KMS-11 (cell line): ENCODE results near the gene SMARCAD1.

Experiments
- H2AFZ ChIP-seq: fragments of 200-600 bp; sonication (generic); 2 replicates; pipeline ENCODE4 v1.6.1; 2016; ENCODE audit warnings: antibody characterized with exemption, mixed run types, low read depth
- H3K27ac ChIP-seq: fragments of 200-600 bp; sonication (generic); 2 replicates; pipeline ENCODE4 v1.6.1; 2016; ENCODE audit warnings: mild to moderate bottlenecking, mixed run types
- H3K27me3 ChIP-seq: fragments of 200-600 bp; sonication (generic); 2 replicates; pipeline ENCODE4 v1.6.1; 2017; ENCODE audit warnings: mild to moderate bottlenecking, low read depth, mixed run types, moderate library complexity; ENCODE audit not compliant: insufficient read depth
- H3K36me3 ChIP-seq: fragments of 200-600 bp; sonication (generic); 2 replicates; pipeline ENCODE4 v1.6.1; 2017; ENCODE audit warnings: mild to moderate bottlenecking, mixed run types; ENCODE audit not compliant: insufficient read depth
- H3K4me1 ChIP-seq: fragments of 200-600 bp; sonication (generic); 2 replicates; pipeline ENCODE4 v1.6.1; 2016; ENCODE audit warnings: mild to moderate bottlenecking, low read depth, mixed run types; ENCODE audit not compliant: poor library complexity, severe bottlenecking
- H3K4me2 ChIP-seq: fragments of 200-600 bp; sonication (generic); 2 replicates; pipeline ENCODE4 v1.7.0; 2016; ENCODE audit warnings: mild to moderate bottlenecking, mixed run types
- H3K4me3 ChIP-seq: fragments of 200-600 bp; sonication (generic); IDR thresholded peaks from 2 replicates; pipeline ENCODE4 v1.6.1; 2017; ENCODE audit warnings: low read depth, low read length, mixed read lengths; ENCODE audit not compliant: insufficient read depth
- H3K79me2 ChIP-seq: fragments of 200-600 bp; sonication (generic); 2 replicates; pipeline ENCODE4 v1.6.1; 2016; ENCODE audit warnings: low read depth, mixed run types; ENCODE audit not compliant: insufficient read depth
- H3K9ac ChIP-seq: fragments of 200-600 bp; sonication (generic); 2 replicates; pipeline ENCODE4 v1.6.1; 2016; ENCODE audit warnings: mild to moderate bottlenecking, mixed run types
- H4K20me1 ChIP-seq: fragments of 200-600 bp; sonication (generic); 2 replicates; pipeline ENCODE4 v1.6.1; 2016; ENCODE audit warnings: mild to moderate bottlenecking, mixed run types; ENCODE audit not compliant: insufficient read depth
- CTCF ChIP-seq: fragments of 200-600 bp; sonication (generic); conservative IDR thresholded peaks from 2 replicates; pipeline ENCODE4 v1.6.1; 2017; ENCODE audit warnings: low read depth, mild to moderate bottlenecking, antibody characterized with exemption, low read length, moderate library complexity, mixed read lengths

SMARCAD1 gene

GRCh38 chr4:94207469-94208224, at the start of gene SMARCAD1:
TSS of gene SMARCAD1 (plus strand) at chr4:94207865. CDS start at chr4:94208395, 530 bp downstream.
- TF ChIP-seq CTCF: no peak
- Histone ChIP-seq H3K4me2 (peak within 1 kb of the TSS; percentile 91), H3K36me3 (no peaks in the 10 kb centered on the region; the same call in 1 of the 2 replicates), H3K9ac (peak within 1 kb of the TSS; percentile 94), H2AFZ (peak within 1 kb of the TSS; percentile 90), H3K4me1 (peaks cover 21% of the 10 kb centered on the region), H3K27ac (peak within 1 kb of the TSS; percentile 87), H3K4me3 (no peak within 1 kb of the TSS), H3K79me2 (peaks cover 20% of the 10 kb centered on the region; the same call in 1 of the 2 replicates), H3K27me3 (no peaks in the 10 kb centered on the region), H4K20me1 (no peaks in the 10 kb centered on the region)

GRCh38 chr4:94158883-94159282, 48.8 kb upstream of the SMARCAD1 start:
- H3K4me1 ChIP-seq: no peaks in the 10 kb centered on the region
- no peak overlapping the region for H3K27ac ChIP-seq
- no peak overlapping the region for H3K4me3 ChIP-seq
- no peak for TF ChIP-seq CTCF
- no peak overlapping the region for H3K4me2 ChIP-seq
- H3K27me3 ChIP-seq: no peaks in the 10 kb centered on the region
- H3K79me2 ChIP-seq: no peaks in the 10 kb centered on the region
- no peak overlapping the region for H2AFZ ChIP-seq
- no peaks in the 10 kb centered on the region for H3K36me3 ChIP-seq
- H3K9ac ChIP-seq: no peak overlapping the region
- H4K20me1 ChIP-seq: no peaks in the 10 kb centered on the region

GRCh38 chr4:94159790-94160189, 47.9 kb upstream of the SMARCAD1 start:
- H3K4me1 ChIP-seq: no peaks in the 10 kb centered on the region

GRCh38 chr4:94160774-94161173, 46.9 kb upstream of the SMARCAD1 start:
- TF ChIP-seq CTCF: no peak

More at GRCh38 chr4:94159790-94160189, 47.9 kb upstream of the SMARCAD1 start:
- Histone ChIP-seq H3K4me2 (no peak overlapping the region), H3K9ac (no peak overlapping the region), H2AFZ (no peak overlapping the region), H3K27me3 (no peaks in the 10 kb centered on the region), H3K27ac (no peak overlapping the region), H3K36me3 (no peaks in the 10 kb centered on the region), H4K20me1 (no peaks in the 10 kb centered on the region), H3K4me3 (no peak overlapping the region), H3K79me2 (no peaks in the 10 kb centered on the region)
- TF ChIP-seq CTCF: no peak

More at GRCh38 chr4:94160774-94161173, 46.9 kb upstream of the SMARCAD1 start:
- Histone ChIP-seq H3K4me2 (no peak overlapping the region), H3K27ac (no peak overlapping the region), H4K20me1 (no peaks in the 10 kb centered on the region), H3K27me3 (no peaks in the 10 kb centered on the region), H3K4me3 (no peak overlapping the region), H2AFZ (no peak overlapping the region), H3K36me3 (no peaks in the 10 kb centered on the region), H3K4me1 (no peaks in the 10 kb centered on the region), H3K9ac (no peak overlapping the region), H3K79me2 (no peaks in the 10 kb centered on the region)
